ENCODE results near the gene TRPV5.

Gene TRPV5

GRCh38 chr7:142860968-142861367 is 72.6 kb downstream of the TRPV5 start:
- no peak for TF ChIP-seq EZH2phosphoT487 (IDR thresholded peaks at IDR 0.05; ENCODE audit: low read depth)
- no peak for TF ChIP-seq CTCF (IDR thresholded peaks at IDR 0.05; ENCODE audit: low read depth, low read length)
- H3K9me3 ChIP-seq (ENCODE audit: insufficient read depth, low read length): no peaks in the 10 kb centered on the region
- H3K4me3 ChIP-seq (ENCODE audit: low read length): no peak overlapping the region
- H3K4me2 ChIP-seq (ENCODE audit: low read length): no peak overlapping the region
- no peak overlapping the region for H2AFZ ChIP-seq (ENCODE audit: low read depth, low read length)
- no peaks in the 10 kb centered on the region for H3K36me3 ChIP-seq (replicated peaks; ENCODE audit: low read depth, low read length)
- H3K79me2 ChIP-seq (ENCODE audit: low read length): no peaks in the 10 kb centered on the region
- H3K27me3 ChIP-seq (ENCODE audit: low read depth, low read length): peaks cover 38% of the 10 kb centered on the region
- no peaks in the 10 kb centered on the region for H3K4me1 ChIP-seq (ENCODE audit: low read length)
- no peak overlapping the region for H3K27ac ChIP-seq (ENCODE audit: low read length)
- no peaks in the 10 kb centered on the region for H4K20me1 ChIP-seq (ENCODE audit: insufficient read depth, low read length)
- no peak overlapping the region for H3K9ac ChIP-seq (ENCODE audit: low read length)

GRCh38 chr7:142859829-142860228 is 73.7 kb downstream of the TRPV5 start:
- Histone ChIP-seq H3K4me2 (ENCODE audit: low read length) (no peak overlapping the region), H3K9me3 (ENCODE audit: insufficient read depth, low read length) (no peaks in the 10 kb centered on the region), H2AFZ (ENCODE audit: low read depth, low read length) (no peak overlapping the region), H3K4me3 (ENCODE audit: low read length) (no peak overlapping the region), H3K27me3 (ENCODE audit: low read depth, low read length) (peaks cover 48% of the 10 kb centered on the region), H3K27ac (ENCODE audit: low read length) (no peak overlapping the region), H3K9ac (ENCODE audit: low read length) (no peak overlapping the region), H3K4me1 (ENCODE audit: low read length) (no peaks in the 10 kb centered on the region), H4K20me1 (ENCODE audit: insufficient read depth, low read length) (no peaks in the 10 kb centered on the region), H3K79me2 (ENCODE audit: low read length) (no peaks in the 10 kb centered on the region), H3K36me3 (replicated peaks; ENCODE audit: low read depth, low read length) (no peaks in the 10 kb centered on the region)
- TF ChIP-seq EZH2phosphoT487 (IDR thresholded peaks at IDR 0.05; ENCODE audit: low read depth) (no peak), CTCF (IDR thresholded peaks at IDR 0.05; ENCODE audit: low read depth, low read length) (no peak)

- no peak for TF ChIP-seq CTCF (IDR thresholded peaks at IDR 0.05; ENCODE audit: low read depth, low read length)
- TF ChIP-seq EZH2phosphoT487 (IDR thresholded peaks at IDR 0.05; ENCODE audit: low read depth): no peak
- Histone ChIP-seq H3K9ac (ENCODE audit: low read length) (no peak overlapping the region), H3K79me2 (ENCODE audit: low read length) (no peaks in the 10 kb centered on the region), H3K36me3 (replicated peaks; ENCODE audit: low read depth, low read length) (no peaks in the 10 kb centered on the region), H3K4me2 (ENCODE audit: low read length) (no peak overlapping the region), H3K27me3 (ENCODE audit: low read depth, low read length) (peaks cover 48% of the 10 kb centered on the region), H3K27ac (ENCODE audit: low read length) (no peak overlapping the region), H4K20me1 (ENCODE audit: insufficient read depth, low read length) (no peaks in the 10 kb centered on the region), H3K4me3 (ENCODE audit: low read length) (no peak overlapping the region), H3K9me3 (ENCODE audit: insufficient read depth, low read length) (no peaks in the 10 kb centered on the region), H2AFZ (ENCODE audit: low read depth, low read length) (no peak overlapping the region), H3K4me1 (ENCODE audit: low read length) (no peaks in the 10 kb centered on the region)
Measured at GRCh38 chr7:142859411-142859810, 74.1 kb downstream of the TRPV5 start.
